Ramos (cell line): ENCODE measurements around the gene DNAAF6.

ENCODE experiments used
- in situ Hi-C: fragments of 300-500 bp; cut with MboI; formaldehyde crosslinking; loops from one replicate; pipeline ENCODE4 v1.14.3; 2022; ENCODE audit warnings: low sequenced_read_pairs; ENCODE audit not compliant: unreplicated experiment

DNAAF6 gene

DNA sequence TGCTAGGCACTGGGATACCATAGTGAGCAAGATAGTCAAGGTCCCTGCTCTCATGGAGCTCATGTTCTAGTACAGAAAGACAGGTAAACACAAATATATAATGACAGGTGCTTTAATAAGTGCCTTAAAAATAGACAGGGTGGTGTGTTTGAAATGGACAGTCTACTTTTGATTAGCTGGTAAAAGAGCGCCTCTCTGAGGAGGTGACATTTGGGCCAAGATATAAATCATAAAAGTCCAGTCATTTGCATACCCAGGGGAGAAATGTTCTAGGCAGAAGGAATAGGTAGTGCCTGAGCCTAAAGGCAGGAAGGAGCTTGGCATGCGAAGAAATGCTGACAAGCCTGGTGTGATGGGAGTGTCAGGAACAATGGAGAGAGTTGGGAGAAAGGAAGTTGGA lies 83.6 kb downstream of the DNAAF6 start:
- in situ Hi-C loops = no loop called here

DNA sequence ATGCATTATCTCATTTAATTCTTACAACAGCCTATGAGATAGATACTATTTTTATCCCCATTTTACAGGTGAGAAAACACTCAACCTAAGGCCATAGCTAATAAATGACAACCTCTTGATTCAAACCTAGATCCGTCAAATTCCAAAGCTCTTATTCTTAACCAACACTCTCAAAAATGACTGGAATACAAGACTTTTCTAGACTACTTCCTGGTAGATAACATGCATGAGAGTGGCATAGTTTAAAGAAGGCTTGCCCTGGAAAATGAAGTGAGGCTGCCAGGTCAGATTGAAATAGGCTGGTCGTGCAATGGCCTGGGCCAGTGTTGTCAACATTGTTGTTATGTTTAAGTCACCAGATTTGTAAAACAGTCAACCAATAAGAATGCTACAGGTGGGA lies 86.6 kb downstream of the DNAAF6 start:
- in situ Hi-C loops = no loop called here
